AG04449 (cell line): Measurements from ENCODE around the gene PTPRK.

Source experiments
- CTCF ChIA-PET: fragments of 350-600 bp; formaldehyde crosslinking; extraction: SDS; loops from one replicate; lab custom pipeline; 2021; ENCODE audit warnings: antibody characterized with exemption; lab: Yijun Ruan, JAX
- POLR2A ChIA-PET: fragments of 400-600, 350-600 bp; formaldehyde crosslinking; extraction: SDS; loops from one replicate; lab custom pipeline; 2020; ENCODE audit warnings: antibody characterized with exemption, inconsistent platforms; lab: Yijun Ruan, JAX
- DNase-seq: peaks from one replicate; pipeline ENCODE4 v3.0.0-alpha.2; 2010; ENCODE audit warnings: low read depth, low spot score
- H3K4me3 ChIP-seq: 2 replicates; pipeline ENCODE4 v1.5.1; 2011; ENCODE audit warnings: low read depth, mild to moderate bottlenecking, control low read depth, low read length
- CTCF ChIP-seq: IDR thresholded peaks from one replicate; pipeline ENCODE4 v1.5.1; 2011; ENCODE audit warnings: mild to moderate bottlenecking, moderate library complexity, low read length, control low read depth, inconsistent platforms; ENCODE audit not compliant: insufficient read depth; ENCODE audit errors: missing control alignments

Gene PTPRK

GRCh38 chr6:128202169-128202765 lies 318.1 kb downstream of the PTPRK start:
- ChIA-PET CTCF (no interaction called here), POLR2A (no interaction called here)

GRCh38 chr6:128200789-128201188 lies 319.6 kb downstream of the PTPRK start:
- POLR2A ChIA-PET, result no interaction called here
- no peak for DNase-seq
- TF ChIP-seq CTCF, result no peak
- CTCF ChIA-PET, result no interaction called here
- no peak overlapping the region for H3K4me3 ChIP-seq

More at GRCh38 chr6:128202169-128202765, 318.1 kb downstream of the PTPRK start:
- no peak overlapping the region for H3K4me3 ChIP-seq
- no peak for TF ChIP-seq CTCF
- no peak for DNase-seq

GRCh38 chr6:128199461-128199860 lies 320.9 kb downstream of the PTPRK start:
- POLR2A ChIA-PET, result no interaction called here
- TF ChIP-seq CTCF, result no peak
- CTCF ChIA-PET, result no interaction called here
- DNase-seq, result no peak
- H3K4me3 ChIP-seq, result no peak overlapping the region

- no peak overlapping the region for H3K4me3 ChIP-seq
- ChIA-PET POLR2A (no interaction called here), CTCF (no interaction called here)
- DNase-seq, result no peak
- TF ChIP-seq CTCF, result no peak
These were observed 327.4 kb downstream of the PTPRK start for GRCh38 chr6:128192972-128193371.

GRCh38 chr6:128188678-128189077 lies 331.7 kb downstream of the PTPRK start:
- DNase-seq, result no peak
- POLR2A ChIA-PET, result no interaction called here
- CTCF ChIA-PET, result no interaction called here
- H3K4me3 ChIP-seq, result no peak overlapping the region
- no peak for TF ChIP-seq CTCF

GRCh38 chr6:128186729-128187128 lies 333.7 kb downstream of the PTPRK start:
- TF ChIP-seq CTCF, result no peak
- no peak for DNase-seq
- POLR2A ChIA-PET, result no interaction called here
- CTCF ChIA-PET, result no interaction called here
- no peak overlapping the region for H3K4me3 ChIP-seq
